GM23338 (cell line): Measurements from ENCODE around the gene ARPC4. TPM values are rescaled to one million over a fixed set of nuclear protein-coding genes. Genes with fewer than 3 reads are reported as not detected.

Source experiments
- ATAC-seq: fragments of 200-7000 bp; cut with Tn5 transposase; 3 replicates; pipeline ENCODE4 v1.9.1; 2020
- DNase-seq: peaks from one replicate; pipeline ENCODE4 v3.0.0-alpha.2; 2015; ENCODE audit warnings: low spot score
- H2AFZ ChIP-seq: fragments of 200-600 bp; sonication (generic); 2 replicates; pipeline ENCODE4 v1.8.0; 2016; ENCODE audit warnings: antibody characterized with exemption, mild to moderate bottlenecking, moderate library complexity
- H3F3A ChIP-seq: fragments of 200-600 bp; sonication (generic); replicated peaks from 2 replicates; pipeline ENCODE4 v1.8.0; 2017; ENCODE audit warnings: antibody characterized with exemption, mixed run types, low read depth
- H3K27ac ChIP-seq: fragments of 200-600 bp; sonication (generic); 2 replicates; pipeline ENCODE4 v1.6.1; 2016; ENCODE audit warnings: low read depth
- H3K27me3 ChIP-seq: fragments of 200-600 bp; sonication (generic); 2 replicates; pipeline ENCODE4 v1.8.0; 2016; ENCODE audit warnings: mild to moderate bottlenecking, mixed run types, moderate library complexity; ENCODE audit not compliant: insufficient read depth
- H3K36me3 ChIP-seq: fragments of 200-600 bp; sonication (generic); 2 replicates; pipeline ENCODE4 v1.8.0; 2016; ENCODE audit warnings: mild to moderate bottlenecking; ENCODE audit not compliant: insufficient read depth
- H3K4me1 ChIP-seq: fragments of 200-600 bp; sonication (generic); 2 replicates; pipeline ENCODE4 v1.8.0; 2016; ENCODE audit warnings: mild to moderate bottlenecking, moderate library complexity; ENCODE audit not compliant: insufficient read depth
- H3K4me2 ChIP-seq: fragments of 200-600 bp; sonication (generic); 2 replicates; pipeline ENCODE4 v1.7.1; 2017; ENCODE audit warnings: mixed run types
- H3K4me3 ChIP-seq: fragments of 200-600 bp; sonication (generic); 2 replicates; pipeline ENCODE4 v1.6.1; 2016; ENCODE audit warnings: mixed run types
- H3K79me2 ChIP-seq: fragments of 200-600 bp; sonication (generic); replicated peaks from 2 replicates; pipeline ENCODE4 v1.8.0; 2017; ENCODE audit warnings: mild to moderate bottlenecking; ENCODE audit not compliant: insufficient read depth
- H3K9me2 ChIP-seq: fragments of 200-600 bp; sonication (generic); 2 replicates; pipeline ENCODE4 v1.8.0; 2017; ENCODE audit not compliant: insufficient read depth
- H4K20me1 ChIP-seq: fragments of 200-600 bp; sonication (generic); replicated peaks from 2 replicates; pipeline ENCODE4 v1.8.0; 2017; ENCODE audit warnings: mild to moderate bottlenecking; ENCODE audit not compliant: insufficient read depth
- H3K27ac Mint-ChIP-seq: 2 replicates; pipeline ENCODE4 v1.8.0; 2020; ENCODE audit warnings: inconsistent platforms, mild to moderate bottlenecking, moderate library complexity, mixed read lengths
- H3K27me3 Mint-ChIP-seq: 3 replicates; pipeline ENCODE4 v1.8.0; 2022; ENCODE audit warnings: low read depth, mild to moderate bottlenecking, moderate library complexity, mixed read lengths, inconsistent platforms; ENCODE audit not compliant: insufficient read depth, poor library complexity
- H3K36me3 Mint-ChIP-seq: 3 replicates; pipeline ENCODE4 v1.8.0; 2021; ENCODE audit warnings: low read depth, mild to moderate bottlenecking, inconsistent platforms, moderate library complexity, mixed read lengths
- H3K4me1 Mint-ChIP-seq: 3 replicates; pipeline ENCODE4 v1.8.0; 2020; ENCODE audit warnings: mild to moderate bottlenecking, inconsistent platforms, mixed read lengths
- H3K4me3 Mint-ChIP-seq: 3 replicates; pipeline ENCODE4 v1.8.0; 2021; ENCODE audit warnings: moderate library complexity, mild to moderate bottlenecking, inconsistent platforms, mixed read lengths
- H3K9me3 Mint-ChIP-seq: 3 replicates; pipeline ENCODE4 v1.8.0; 2020; ENCODE audit warnings: moderate library complexity, mild to moderate bottlenecking, inconsistent platforms, mixed read lengths
- CREB1 ChIP-seq: fragments of 250-450 bp; sonication (Bioruptor Pico); IDR thresholded peaks from 2 replicates; pipeline ENCODE4 v1.5.0; 2020; ENCODE audit warnings: low read depth, mild to moderate bottlenecking, moderate library complexity
- CTCF ChIP-seq, 2 experiments: fragments of 200-600 bp in 1 of 2; sonication (generic) in 1 of 2; conservative IDR thresholded peaks; 2 replicates each; pipeline versions ENCODE4 v1.5.1 to v1.6.1; 2016 to 2017; ENCODE audit warnings: antibody characterized with exemption in 2 of 2, low read depth in 2 of 2, mild to moderate bottlenecking in 2 of 2, moderate library complexity in 1 of 2
- ETS1 ChIP-seq: IDR thresholded peaks from 2 replicates; pipeline ENCODE4 v1.6.1; 2016; ENCODE audit warnings: antibody characterized with exemption
- EZH2 ChIP-seq: fragments of 200-600 bp; sonication (generic); IDR thresholded peaks from one replicate; pipeline ENCODE4 v1.8.0; 2017; ENCODE audit warnings: antibody characterized with exemption, mild to moderate bottlenecking, low read depth; ENCODE audit not compliant: unreplicated experiment
- EZH2phosphoT487 ChIP-seq: fragments of 200-600 bp; sonication (generic); IDR thresholded peaks from one replicate; pipeline ENCODE4 v1.8.1; 2018; ENCODE audit warnings: antibody characterized with exemption; ENCODE audit not compliant: unreplicated experiment
- NANOG ChIP-seq: IDR thresholded peaks from 2 replicates; pipeline ENCODE4 v1.6.1; 2016; ENCODE audit warnings: antibody characterized with exemption, borderline replicate concordance
- REST ChIP-seq: IDR thresholded peaks from one replicate; pipeline ENCODE4 v1.6.1; 2018; ENCODE audit warnings: antibody characterized with exemption; ENCODE audit not compliant: unreplicated experiment
- STAT1 ChIP-seq: IDR thresholded peaks from one replicate; pipeline ENCODE4 v1.6.1; 2016; ENCODE audit warnings: antibody characterized with exemption; ENCODE audit not compliant: unreplicated experiment
- ZNF114 ChIP-seq: fragments of 250-450 bp; sonication (Bioruptor Pico); IDR thresholded peaks from 2 replicates; pipeline ENCODE4 v1.5.0; 2020; ENCODE audit warnings: mild to moderate bottlenecking, moderate library complexity
- ZNF331 ChIP-seq: fragments of 250-450 bp; sonication (Bioruptor Pico); IDR thresholded peaks from 2 replicates; pipeline ENCODE4 v1.5.0; 2020; ENCODE audit warnings: low read depth, mild to moderate bottlenecking, moderate library complexity
- ZNF462 ChIP-seq: fragments of 250-450 bp; sonication (Bioruptor Pico); IDR thresholded peaks from 2 replicates; pipeline ENCODE4 v1.5.0; 2020; ENCODE audit warnings: mild to moderate bottlenecking, moderate library complexity
- polyA plus RNA-seq: library from polyadenylated mRNA; unstranded; fragments of >200 nt; fragmentation: Nextera tagmentation; extraction: Ambion mirVana; gene quantifications from 2 replicates; pipeline ENCODE4 v1.2.1, GENCODE V29; 2016
- total RNA-seq: library from RNA; depleted of rRNA; stranded (reverse); fragments of >200 nt; shearing (Covaris generic); gene quantifications from 2 replicates; pipeline ENCODE4 v1.2.3, GENCODE V29; 2014

The ARPC4 gene
- total and polyA plus RNA-seq, 2 experiments from 2014 or later: 71.9 to 176 TPM

GRCh38 chr3:9806137-9806536 lies 13.3 kb downstream of the ARPC4 start:
- Histone ChIP-seq H2AFZ (no peak overlapping the region), H3K27me3 (peaks cover 7% of the 10 kb centered on the region), H4K20me1 (peaks cover 25% of the 10 kb centered on the region), H3K4me3 (no peak overlapping the region), H3K79me2 (no peaks in the 10 kb centered on the region), H3K9me2 (no peaks in the 10 kb centered on the region), H3K27ac (no peak overlapping the region), H3K4me1 (peaks cover 7% of the 10 kb centered on the region; the same call in 1 of the 2 replicates), H3K4me2 (no peak overlapping the region), H3K36me3 (peaks cover 37% of the 10 kb centered on the region), H3F3A (peaks cover 28% of the 10 kb centered on the region)
- Mint-ChIP-seq H3K27me3 (peaks cover 14% of the 10 kb centered on the region), H3K9me3 (no peaks in the 10 kb centered on the region; the same call in 2 of the 3 replicates), H3K4me3 (no peak overlapping the region), H3K27ac (no peak overlapping the region), H3K4me1 (peaks cover 19% of the 10 kb centered on the region), H3K36me3 (peaks cover 58% of the 10 kb centered on the region)
- no peak for DNase-seq
- no peak for ATAC-seq
- TF ChIP-seq EZH2phosphoT487 (no peak), ETS1 (no peak), EZH2 (no peak), REST (no peak), ZNF114 (CRISPR knock-in tag) (no peak), ZNF462 (CRISPR knock-in tag) (no peak), ZNF331 (CRISPR knock-in tag) (no peak), CTCF (conservative IDR thresholded peaks at IDR 0.05; ENCODE audit: low read depth in 2 of 2) (no peak), STAT1 (no peak), CREB1 (CRISPR knock-in tag) (no peak), NANOG (no peak)
